ENCODE data around the gene DIAPH2.

- TF ChIP-seq ZNF280C (tag by site-specific recombination; IDR thresholded peaks at IDR 0.05) = no peak
- TF ChIP-seq ZNF837 (tag by site-specific recombination; IDR thresholded peaks at IDR 0.05) = no peak
- TF ChIP-seq ZNF274 (IDR thresholded peaks at IDR 0.05; ENCODE audit: low read length) = no peak
- TF ChIP-seq ZNF274 (tag by site-specific recombination; IDR thresholded peaks at IDR 0.05; ENCODE audit: borderline replicate concordance) = no peak
- no peak for TF ChIP-seq CTCF (tag by site-specific recombination; IDR thresholded peaks at IDR 0.05)
- TF ChIP-seq FEZF1 (tag by site-specific recombination; IDR thresholded peaks at IDR 0.05) = no peak
- no peak for TF ChIP-seq ZNF48 (tag by site-specific recombination; IDR thresholded peaks at IDR 0.05)
- no peak for TF ChIP-seq GLI4 (tag by site-specific recombination; IDR thresholded peaks at IDR 0.05)
- no peak for TF ChIP-seq ATF2 (tag by site-specific recombination; IDR thresholded peaks at IDR 0.05; ENCODE audit: low read depth)
- TF ChIP-seq ZNF776 (tag by site-specific recombination; IDR thresholded peaks at IDR 0.05; ENCODE audit: borderline replicate concordance) = no peak
- no peak for TF ChIP-seq ZNF114 (tag by site-specific recombination; IDR thresholded peaks at IDR 0.05)
- no peak for TF ChIP-seq REST (tag by site-specific recombination; IDR thresholded peaks at IDR 0.05)
Measured at GRCh38 chrX:97252111-97252510, 567.5 kb downstream of the DIAPH2 start.

Data from HEK293 (cell line).